GM10266 (cell line): ENCODE results near the gene POFUT2.

ENCODE experiments used
- DNase-seq: peaks from one replicate; pipeline ENCODE4 v3.0.0; 2012; ENCODE audit errors: extremely low spot score
- TF ChIP-seq, protein P1 (sequence below): IDR thresholded peaks from 2 replicates; pipeline ENCODE4 v1.5.1; 2012; ENCODE audit warnings: mild to moderate bottlenecking, low read depth; ENCODE audit not compliant: control insufficient read depth, insufficient read depth; ENCODE audit errors: missing control alignments

POFUT2 gene

DNA sequence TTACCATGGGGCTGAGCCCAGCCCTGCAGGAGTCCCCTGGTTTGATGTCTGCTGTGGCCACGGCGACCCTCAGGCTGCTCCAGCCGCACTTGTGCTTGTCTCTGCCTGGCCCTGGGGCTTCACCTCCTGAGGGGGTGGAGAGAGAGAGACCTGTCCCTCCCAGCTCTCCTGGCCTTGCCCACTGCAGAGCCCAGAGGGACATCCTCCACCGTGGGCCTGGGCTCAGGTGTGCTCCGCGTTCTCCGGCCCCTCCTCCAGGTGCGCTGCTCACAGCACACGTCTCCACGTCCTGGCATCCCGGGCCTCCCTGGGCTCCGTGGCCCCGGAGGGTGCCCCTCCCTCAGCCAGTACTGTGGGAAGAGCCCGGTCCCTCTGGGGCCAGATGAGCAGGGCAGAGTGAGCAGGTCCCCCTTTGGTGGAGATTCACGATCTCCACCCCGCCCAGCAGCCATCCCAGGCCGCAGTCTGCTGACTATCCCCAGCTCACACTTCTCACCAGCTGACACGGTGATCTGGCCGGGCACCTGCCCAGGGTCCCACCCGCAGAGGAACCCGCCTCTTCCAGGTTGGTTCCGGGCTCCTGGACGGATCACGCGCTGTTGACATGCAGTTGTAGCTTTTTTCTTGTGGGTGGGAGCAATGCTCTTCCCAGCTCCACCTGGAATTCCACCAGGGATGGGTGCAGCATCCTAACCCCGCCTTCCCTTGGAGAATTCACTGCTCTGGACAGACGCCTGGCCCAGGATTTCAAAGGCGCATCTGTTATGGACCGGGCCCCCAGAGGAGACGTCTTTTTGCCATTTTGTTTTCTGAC is 41.8 kb upstream of the POFUT2 start:
- TF ChIP-seq, protein P1, sequence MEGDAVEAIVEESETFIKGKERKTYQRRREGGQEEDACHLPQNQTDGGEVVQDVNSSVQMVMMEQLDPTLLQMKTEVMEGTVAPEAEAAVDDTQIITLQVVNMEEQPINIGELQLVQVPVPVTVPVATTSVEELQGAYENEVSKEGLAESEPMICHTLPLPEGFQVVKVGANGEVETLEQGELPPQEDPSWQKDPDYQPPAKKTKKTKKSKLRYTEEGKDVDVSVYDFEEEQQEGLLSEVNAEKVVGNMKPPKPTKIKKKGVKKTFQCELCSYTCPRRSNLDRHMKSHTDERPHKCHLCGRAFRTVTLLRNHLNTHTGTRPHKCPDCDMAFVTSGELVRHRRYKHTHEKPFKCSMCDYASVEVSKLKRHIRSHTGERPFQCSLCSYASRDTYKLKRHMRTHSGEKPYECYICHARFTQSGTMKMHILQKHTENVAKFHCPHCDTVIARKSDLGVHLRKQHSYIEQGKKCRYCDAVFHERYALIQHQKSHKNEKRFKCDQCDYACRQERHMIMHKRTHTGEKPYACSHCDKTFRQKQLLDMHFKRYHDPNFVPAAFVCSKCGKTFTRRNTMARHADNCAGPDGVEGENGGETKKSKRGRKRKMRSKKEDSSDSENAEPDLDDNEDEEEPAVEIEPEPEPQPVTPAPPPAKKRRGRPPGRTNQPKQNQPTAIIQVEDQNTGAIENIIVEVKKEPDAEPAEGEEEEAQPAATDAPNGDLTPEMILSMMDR = no peak
- no peak for DNase-seq

DNA sequence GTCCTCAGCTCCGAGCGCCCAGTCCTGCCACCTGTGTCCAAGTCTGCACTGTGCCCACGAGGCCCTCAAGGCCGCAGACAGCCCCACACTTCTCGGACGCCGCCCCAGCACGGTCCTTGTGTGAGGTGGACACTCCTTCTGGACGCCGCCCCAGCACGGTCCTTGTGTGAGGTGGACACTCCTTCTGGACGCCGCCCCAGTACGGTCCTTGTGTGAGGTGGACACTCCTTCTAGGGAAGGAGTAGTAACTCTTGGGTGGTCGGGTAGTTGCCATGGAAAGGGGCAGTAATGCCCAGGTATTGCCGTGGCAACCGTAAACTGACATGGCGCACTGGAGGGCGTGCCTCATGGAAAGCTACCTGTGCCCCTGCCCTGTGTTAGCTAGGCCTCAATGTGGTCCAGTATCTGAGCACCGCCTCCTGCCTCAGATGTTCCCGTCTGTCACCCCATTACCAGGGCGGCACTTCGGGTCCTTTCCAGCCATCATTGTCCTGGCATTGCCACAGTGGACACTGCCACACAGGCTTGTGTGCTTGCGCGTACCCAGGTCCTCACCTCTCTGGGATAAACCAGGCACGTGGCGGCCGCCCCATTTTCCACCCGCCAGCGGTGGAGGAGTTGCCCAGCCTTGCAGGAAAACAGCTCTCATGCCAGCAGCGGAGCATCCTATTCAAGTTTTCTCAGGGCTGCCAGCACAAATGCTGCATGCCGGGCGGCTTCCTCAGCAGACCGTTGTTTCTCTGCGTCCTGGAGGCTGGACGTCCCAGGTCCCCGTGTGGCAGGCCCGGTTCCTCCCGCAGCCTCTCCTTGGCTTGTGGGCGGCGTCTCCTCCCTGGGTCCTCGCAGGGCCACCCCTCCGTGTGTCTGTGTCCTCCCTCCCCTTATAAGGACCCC is 40.8 kb upstream of the POFUT2 start:
- TF ChIP-seq, protein P1 = no peak
- DNase-seq = no peak

DNA sequence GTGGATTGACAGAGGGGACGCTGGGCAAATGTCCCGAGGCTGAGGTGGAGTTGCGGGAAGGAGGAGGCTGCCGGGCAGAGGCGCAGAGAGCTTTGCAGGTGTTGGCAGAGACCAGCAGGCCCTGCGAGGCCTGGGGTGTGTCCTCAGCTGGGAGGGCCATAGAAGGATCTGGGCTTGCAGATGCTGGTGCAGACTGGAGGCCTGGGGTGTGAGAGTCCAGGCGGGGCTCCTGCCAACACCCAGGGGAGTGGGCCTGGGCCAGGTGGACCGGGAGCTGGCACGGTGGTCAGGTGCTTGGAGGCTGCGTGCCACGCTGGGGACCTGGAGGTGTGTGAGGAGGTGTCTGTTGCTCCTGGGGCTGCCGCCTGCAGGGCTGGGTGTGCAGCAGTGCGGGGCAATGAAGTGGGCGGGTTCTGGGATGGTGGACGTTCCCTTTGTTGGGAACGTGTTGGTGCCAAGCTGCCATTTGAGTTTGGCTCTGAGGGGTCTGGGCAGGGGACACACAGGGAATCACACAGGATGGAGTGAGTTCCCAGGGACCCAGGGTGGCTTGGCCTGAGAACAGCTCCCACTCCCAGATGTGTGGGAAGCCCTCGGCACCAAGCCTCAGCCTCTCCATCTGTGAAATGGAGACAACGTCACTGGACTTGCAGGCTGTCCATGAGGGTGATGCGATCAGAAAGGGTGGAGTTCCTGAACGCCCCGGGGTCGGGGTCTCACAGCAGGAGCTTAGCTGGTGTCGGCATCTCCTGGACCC is 39.9 kb upstream of the POFUT2 start:
- DNase-seq = no peak
- TF ChIP-seq, protein P1 = no peak

DNA sequence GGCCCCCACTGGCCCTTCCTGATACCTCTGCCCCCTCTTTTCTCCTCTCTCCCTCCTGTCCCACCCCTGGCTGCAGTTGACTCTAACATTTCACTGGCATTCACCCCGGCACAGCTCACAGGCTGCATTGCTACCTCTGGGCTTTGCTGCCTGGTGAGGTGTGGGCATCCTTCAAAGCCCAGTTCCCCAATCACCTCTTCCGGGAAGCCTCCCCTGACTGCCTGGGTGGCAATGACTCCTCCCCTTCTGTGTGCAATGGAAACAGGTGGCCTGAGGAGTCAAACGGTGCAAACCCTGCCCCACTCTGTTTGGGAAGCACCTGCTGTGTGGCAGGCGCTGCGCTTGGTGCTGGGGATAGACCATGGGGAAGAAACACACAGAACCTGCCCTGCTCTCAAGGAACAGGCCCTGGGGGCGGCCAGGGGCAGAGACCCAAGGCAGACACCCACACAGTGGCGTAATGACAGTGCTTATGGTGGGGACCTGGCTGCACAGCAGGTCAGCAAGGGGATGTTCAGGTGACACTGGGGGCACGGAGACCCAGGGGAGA is 39.3 kb upstream of the POFUT2 start:
- TF ChIP-seq, protein P1 = no peak

DNA sequence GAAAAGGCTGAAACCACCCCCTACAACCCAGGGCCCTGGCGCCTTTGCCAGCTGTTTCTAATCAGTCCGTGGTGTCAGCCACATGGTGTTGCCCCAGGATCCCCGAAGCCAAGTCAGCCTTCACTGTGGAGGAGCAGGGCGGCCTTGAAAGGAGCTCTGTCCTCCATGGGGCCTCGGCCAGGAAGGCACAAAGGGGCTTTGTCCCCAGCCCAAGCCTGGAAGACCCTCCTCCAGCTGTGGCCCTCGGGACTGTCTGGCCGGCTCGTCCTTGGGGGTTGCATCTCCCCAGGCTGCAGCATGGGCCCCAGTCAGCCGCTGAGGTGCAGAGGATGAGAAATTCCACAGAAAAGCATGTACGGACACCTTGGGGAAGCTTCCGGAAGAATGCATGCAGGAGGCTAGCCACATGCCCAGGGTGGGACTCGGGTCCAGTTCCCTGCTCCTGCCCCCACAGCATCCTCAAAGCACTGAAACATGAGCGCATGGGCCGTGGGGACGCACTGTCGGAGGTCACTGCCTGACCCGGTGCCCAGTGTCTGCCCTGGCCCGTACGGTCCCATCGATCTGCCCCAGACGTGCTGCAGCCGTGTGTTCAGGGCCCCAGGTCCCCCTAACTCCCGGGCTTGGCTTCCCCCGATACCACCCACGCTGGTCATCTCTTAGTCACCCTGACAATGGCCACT is 38.6 kb upstream of the POFUT2 start:
- DNase-seq = no peak
- TF ChIP-seq, protein P1 = no peak

More for the DNA sequence above, 39.3 kb upstream of the POFUT2 start:
- DNase-seq = no peak

DNA sequence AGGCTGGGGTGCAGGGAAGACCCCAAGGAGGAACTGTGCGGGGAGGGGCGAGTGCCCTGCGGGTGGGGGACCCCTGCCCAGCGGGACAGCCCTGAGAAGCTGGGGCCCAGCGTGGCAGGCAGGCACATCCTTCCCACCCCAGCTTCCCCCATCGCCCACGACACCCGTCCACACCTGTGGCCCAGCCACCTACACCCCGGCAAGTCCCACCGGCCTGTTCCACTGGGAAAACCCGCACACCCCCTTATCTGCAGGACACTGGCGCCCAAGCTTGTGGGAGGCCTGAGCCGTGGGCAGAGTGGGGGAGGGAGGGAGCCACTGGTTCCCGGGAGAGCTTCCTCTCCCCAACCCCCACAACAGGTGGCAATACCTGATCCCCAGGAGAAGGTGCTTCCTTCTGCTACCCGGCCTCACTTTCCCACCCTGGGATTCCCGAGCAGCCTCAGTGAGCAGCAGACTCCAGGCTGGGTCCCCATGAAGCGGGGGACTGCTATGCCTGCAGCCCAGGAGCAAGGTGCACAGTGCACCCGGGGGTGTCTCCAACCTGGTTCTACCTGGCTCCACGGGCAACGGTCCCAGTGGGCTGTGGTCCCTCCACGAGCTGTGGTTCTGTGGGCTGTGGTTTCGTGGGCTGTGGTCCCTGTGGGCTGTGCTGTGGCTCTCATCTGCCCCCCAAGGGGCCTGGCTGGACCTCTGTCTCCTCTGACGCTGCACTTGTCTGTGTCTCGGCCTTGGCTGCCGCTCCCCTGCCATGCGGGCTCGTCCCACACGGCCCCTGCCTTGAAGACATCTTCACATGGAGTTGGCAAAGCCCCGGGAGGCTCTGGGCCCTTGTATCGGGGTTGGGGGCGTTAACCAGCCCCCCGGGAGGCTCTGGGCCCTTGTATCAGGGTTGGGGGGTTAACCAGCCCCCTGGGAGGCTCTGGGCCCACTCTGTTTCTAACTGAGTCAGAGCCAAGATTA is 37.8 kb upstream of the POFUT2 start:
- DNase-seq = no peak
- TF ChIP-seq, protein P1 = no peak
